Endothelial cell of umbilical vein (primary cell): ENCODE measurements around the gene B3GALT6. TPM values are rescaled to one million over a fixed set of nuclear protein-coding genes. Genes with fewer than 3 reads are reported as not detected.

Source experiments
- BruUV-seq: library from RNA; stranded (reverse); fragments of 400-500 nt; replicated peaks from 2 replicates; lab custom pipeline; 2021; lab: Mats Ljungman, UMichigan
- CTCF ChIA-PET: fragments of 300-600, 350-600 bp; sonication (Branson Sonifier 250); formaldehyde crosslinking; loops from one replicate; lab custom pipeline; 2021; ENCODE audit warnings: antibody characterized with exemption, inconsistent platforms; lab: Charles Lee
- POLR2A ChIA-PET: fragments of 300-600, 350-600 bp; sonication (Branson Sonifier 250); formaldehyde crosslinking; loops from one replicate; lab custom pipeline; 2021; ENCODE audit warnings: antibody characterized with exemption, inconsistent platforms; lab: Charles Lee
- DNase-seq: peaks from one replicate; pipeline ENCODE4 v3.0.0-alpha.2; 2011; ENCODE audit warnings: low read depth, low spot score
- FAIRE-seq: peaks from 2 replicates; lab custom pipeline; 2011; peaks lifted over from hg19 to GRCh38; lab: Jason Lieb, UNC
- H2AFZ ChIP-seq: 2 replicates; pipeline ENCODE4 v1.6.0; 2012; ENCODE audit warnings: low read depth, low read length, control low read depth, inconsistent platforms
- H3K27ac ChIP-seq: 2 replicates; pipeline ENCODE4 v1.5.1; 2011; ENCODE audit warnings: low read depth, mild to moderate bottlenecking, control low read depth, low read length, moderate library complexity; ENCODE audit not compliant: insufficient read depth
- H3K27me3 ChIP-seq, 2 experiments: 2 replicates each; pipeline versions ENCODE4 v1.6.0 to v1.6.1; 2011; ENCODE audit warnings: low read length in 2 of 2, mixed read lengths in 1 of 2; ENCODE audit not compliant: control insufficient read depth in 2 of 2, insufficient read depth in 2 of 2
- H3K36me3 ChIP-seq, 2 experiments: 2 replicates in 1 of 2; 3 replicates in 1 of 2; pipeline ENCODE4 v1.5.1; 2011; ENCODE audit warnings: low read length in 2 of 2, mild to moderate bottlenecking in 1 of 2, moderate library complexity in 1 of 2; ENCODE audit not compliant: control insufficient read depth in 2 of 2, insufficient read depth in 2 of 2; ENCODE audit errors: extremely low read depth in 1 of 2
- H3K4me1 ChIP-seq: 3 replicates; pipeline ENCODE4 v1.5.1; 2011; ENCODE audit warnings: mild to moderate bottlenecking, low read length; ENCODE audit not compliant: control insufficient read depth, insufficient read depth; ENCODE audit errors: extremely low read depth
- H3K4me2 ChIP-seq: 2 replicates; pipeline ENCODE4 v1.6.1; 2011; ENCODE audit warnings: low read length, control low read depth, mixed read lengths; ENCODE audit not compliant: insufficient read depth
- H3K4me3 ChIP-seq, 3 experiments: fragments of 200-600 bp in 1 of 3; sonication (generic), shearing (Covaris generic) in 1 of 3; replicated peaks in 1 of 3; 2 replicates each; pipeline ENCODE4 v1.5.1; 2011 to 2016; ENCODE audit warnings: control low read depth in 3 of 3, low read length in 3 of 3, mild to moderate bottlenecking in 2 of 3, inconsistent platforms in 1 of 3, low read depth in 1 of 3, moderate library complexity in 1 of 3; ENCODE audit not compliant: insufficient read depth in 1 of 3
- H3K79me2 ChIP-seq: 2 replicates; pipeline ENCODE4 v1.6.0; 2012; ENCODE audit warnings: low read length, inconsistent platforms; ENCODE audit not compliant: control insufficient read depth, insufficient read depth
- H3K9ac ChIP-seq: replicated peaks from 2 replicates; pipeline ENCODE3; 2011; ENCODE audit warnings: low read length, control low read depth; ENCODE audit not compliant: insufficient read depth; ENCODE audit errors: extremely low read depth
- H3K9me1 ChIP-seq: replicated peaks from 3 replicates; pipeline ENCODE4 v1.6.0; 2011; ENCODE audit warnings: mild to moderate bottlenecking, low read length; ENCODE audit not compliant: control insufficient read depth, insufficient read depth; ENCODE audit errors: extremely low read depth
- H3K9me3 ChIP-seq: replicated peaks from 2 replicates; pipeline ENCODE4 v1.5.1; 2012; ENCODE audit warnings: low read length, inconsistent platforms; ENCODE audit not compliant: control insufficient read depth, insufficient read depth
- H4K20me1 ChIP-seq: replicated peaks from 2 replicates; pipeline ENCODE3; 2011; ENCODE audit warnings: mild to moderate bottlenecking, low read length; ENCODE audit not compliant: control insufficient read depth, insufficient read depth; ENCODE audit errors: extremely low read depth
- GATA2 ChIP-seq: IDR thresholded peaks from 2 replicates; pipeline ENCODE4 v1.7.0; 2011; ENCODE audit warnings: low read depth, mild to moderate bottlenecking, moderate library complexity, mixed read lengths, low read length; ENCODE audit not compliant: insufficient read length, insufficient read depth
- MAX ChIP-seq: IDR thresholded peaks from 2 replicates; pipeline ENCODE4 v1.6.1; 2011; ENCODE audit not compliant: insufficient read depth, insufficient read length
- POLR2A ChIP-seq: IDR thresholded peaks from 2 replicates; pipeline ENCODE4 v1.6.1; 2012; ENCODE audit warnings: low read depth, mild to moderate bottlenecking, control low read depth, low read length
- dilution Hi-C: fragments of 300-500 bp; cut with MboI; formaldehyde crosslinking; loops from one replicate; pipeline ENCODE4 v1.15.0; 2019; ENCODE audit warnings: low sequenced_read_pairs; ENCODE audit not compliant: extremely low pct_ligation_motif_present
- intact Hi-C: fragments of 100-400 bp; cut with micrococcal nuclease; formaldehyde crosslinking; loops from one replicate; pipeline ENCODE4 v1.10.0; 2022
- polyA plus RNA-seq, 4 experiments: library from polyadenylated mRNA; depleted of rRNA in 3 of 4; stranded (reverse) in 3 of 4; unstranded in 1 of 4; fragments of >200 nt; gene quantifications; 2 replicates each; pipeline versions ENCODE4 v1.2.1 to v1.2.3, GENCODE V29; 2011 to 2012; ENCODE audit warnings: missing spikeins in 1 of 4
- total RNA-seq: library from RNA; stranded (reverse); gene quantifications from 2 replicates; pipeline ENCODE4 v1.2.3, GENCODE V29; 2021

B3GALT6 gene
- total and polyA plus RNA-seq, 2 donors (not counting 3 experiments of a cell fraction or from before 2014, with no cell fraction given) = 24.6 to 34.1 TPM

DNA sequence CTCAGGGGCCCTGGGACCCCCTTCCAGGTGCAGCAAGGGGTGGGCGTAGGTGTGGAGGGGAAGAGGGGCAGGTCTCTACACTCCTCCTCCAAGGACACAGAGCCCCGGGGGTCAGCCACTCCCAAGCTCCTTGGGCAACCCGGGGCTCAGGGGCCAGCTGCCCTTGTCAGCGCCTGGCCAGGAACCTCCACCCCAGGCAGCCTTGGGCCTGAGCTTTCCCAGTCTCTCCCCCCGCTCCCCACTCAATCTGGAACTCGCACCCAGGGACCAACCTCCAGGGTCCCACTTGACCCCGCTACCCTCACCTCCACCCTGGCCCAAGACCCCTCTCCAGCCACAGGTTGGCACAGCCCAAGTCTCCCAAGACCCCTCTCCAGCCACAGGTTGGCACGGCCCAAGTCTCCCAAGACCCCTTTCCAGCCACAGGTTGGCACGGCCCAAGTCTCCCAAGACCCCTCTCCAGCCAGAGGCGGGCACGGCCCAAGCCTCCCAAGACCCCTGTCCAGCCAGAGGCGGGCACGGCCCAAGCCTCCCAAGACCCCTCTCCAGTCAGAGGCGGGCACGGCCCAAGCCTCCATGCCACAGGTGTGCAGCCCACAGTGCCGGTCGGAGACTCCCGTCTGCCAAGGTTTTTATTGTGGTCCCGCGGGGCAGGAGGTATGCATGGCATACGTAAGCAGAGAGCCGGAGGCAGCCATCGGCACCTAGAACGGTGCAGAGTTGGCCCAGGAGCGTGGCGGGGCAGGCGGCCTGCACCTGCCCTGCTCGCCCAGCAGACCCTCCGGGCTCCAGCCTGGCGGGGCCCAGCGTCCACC lies 21.1 kb upstream of the B3GALT6 start:
- Histone ChIP-seq H3K4me3 (no peak overlapping the region), H3K9me1 (no peaks in the 10 kb centered on the region), H3K4me2 (no peak overlapping the region), H3K9ac (no peak overlapping the region), H2AFZ (no peak overlapping the region), H3K36me3 (peaks cover 0 to under 1% of the 10 kb centered on the region in 2 experiments), H4K20me1 (no peaks in the 10 kb centered on the region), H3K27ac (no peak overlapping the region), H3K4me1 (no peaks in the 10 kb centered on the region), H3K79me2 (no peaks in the 10 kb centered on the region), H3K9me3 (no peaks in the 10 kb centered on the region), H3K27me3 (peaks cover 3 to 11% of the 10 kb centered on the region in 2 experiments)
- ChIA-PET POLR2A (no interaction called here), CTCF (no interaction called here)
- intact Hi-C loops = no loop called here
- FAIRE-seq (no peak), DNase-seq (no peak)
- TF ChIP-seq MAX = no peak
- dilution Hi-C loops = no loop called here
- no TSS peak for BruUV-seq

DNA sequence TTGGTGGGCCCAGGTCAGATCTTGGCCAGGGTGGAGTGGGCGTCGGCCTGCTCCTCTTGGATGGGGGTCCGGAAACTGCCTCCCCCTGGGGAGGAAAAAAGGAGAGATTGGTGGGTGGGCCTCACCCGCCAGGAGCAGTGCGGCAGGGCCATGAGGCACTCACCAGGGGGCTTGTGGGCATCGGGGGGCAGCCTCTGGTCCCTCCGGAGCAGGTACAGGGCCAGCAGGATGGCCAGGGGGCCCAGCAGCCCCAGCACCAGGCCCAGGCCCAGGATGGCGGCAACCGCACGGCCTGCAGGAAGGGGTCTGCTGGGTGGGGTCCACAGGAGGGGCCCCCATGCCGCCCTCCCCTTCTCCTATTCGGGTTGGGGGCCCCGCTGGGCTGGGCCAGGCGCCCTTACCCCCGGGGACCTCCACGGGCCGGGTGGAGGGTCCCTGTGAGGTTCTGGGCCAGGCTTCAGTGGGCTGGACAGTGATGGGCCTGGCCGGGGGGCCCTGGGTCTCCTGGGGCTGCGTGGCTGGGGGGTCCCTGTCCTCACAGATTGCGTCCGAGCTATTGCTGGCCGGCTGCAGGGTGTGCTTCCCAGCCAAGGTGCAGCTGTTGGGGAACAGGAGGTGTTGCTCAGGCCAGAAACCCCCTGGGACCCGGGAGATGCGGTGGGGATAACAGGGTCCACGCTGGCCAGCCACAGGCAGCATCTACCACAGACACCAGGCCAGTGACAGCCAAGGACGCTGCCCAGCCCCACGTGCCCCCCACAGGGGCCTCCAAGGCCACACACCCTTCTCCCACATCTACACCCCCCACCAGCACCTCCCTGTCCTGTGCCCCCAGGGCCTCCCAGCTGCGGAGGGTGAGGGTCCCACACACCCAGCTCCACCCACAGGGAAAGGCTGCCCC lies 20.2 kb upstream of the B3GALT6 start:
- no peaks in the 10 kb centered on the region for H3K79me2 ChIP-seq
- H4K20me1 ChIP-seq = no peaks in the 10 kb centered on the region
- ChIA-PET POLR2A (no interaction called here), CTCF (interaction anchor here (1.5 kb wide), 1 partner anchor 90 kb away, joined by 4 read pairs; no protein-coding TSS in a partner anchor)
- H3K4me3 ChIP-seq = no peak overlapping the region
- dilution Hi-C loops = no loop called here
- peaks cover 2% of the 10 kb centered on the region in 2 experiments for H3K36me3 ChIP-seq
- no peak for TF ChIP-seq POLR2A
- no peak for TF ChIP-seq GATA2
- BruUV-seq = no TSS peak
- FAIRE-seq (no peak), DNase-seq (no peak)
- no peak overlapping the region for H3K9ac ChIP-seq
- no peak overlapping the region for H3K27ac ChIP-seq
- intact Hi-C loops = loop anchor here (2.0 kb wide), 2 partner anchors 19 to 89 kb away; no protein-coding TSS in a partner anchor
- no peak overlapping the region for H2AFZ ChIP-seq
- no peaks in the 10 kb centered on the region for H3K9me1 ChIP-seq
- no peak overlapping the region for H3K4me2 ChIP-seq
- H3K9me3 ChIP-seq = no peaks in the 10 kb centered on the region
- H3K27me3 ChIP-seq = peaks cover 1 to 2% of the 10 kb centered on the region in 2 experiments
- no peaks in the 10 kb centered on the region for H3K4me1 ChIP-seq
